SK-N-SH (cell line): ENCODE results near the gene PANK4. TPM values are rescaled to one million over a fixed set of nuclear protein-coding genes. Genes with fewer than 3 reads are reported as not detected.

Experiments
- CTCF ChIA-PET: fragments of 300-600, 350-600 bp; formaldehyde crosslinking; extraction: SDS; loops from one replicate; lab custom pipeline; 2021; lab: Yijun Ruan, JAX
- POLR2A ChIA-PET: fragments of 350-600 bp; sonication (Branson Sonifier 250); formaldehyde crosslinking; extraction: SDS; loops from one replicate; lab custom pipeline; 2020; ENCODE audit warnings: antibody characterized with exemption, inconsistent platforms; lab: Yijun Ruan, JAX
- DNase-seq: peaks from one replicate; pipeline ENCODE4 v3.0.0; 2012
- H2AFZ ChIP-seq: fragments of 200-600 bp; sonication (generic); 2 replicates; pipeline ENCODE4 v1.8.1; 2016; ENCODE audit warnings: antibody characterized with exemption, mild to moderate bottlenecking, low read depth
- H3F3A ChIP-seq: fragments of 200-600 bp; sonication (generic); replicated peaks from 2 replicates; pipeline ENCODE3; 2016; ENCODE audit warnings: antibody characterized with exemption, mild to moderate bottlenecking; ENCODE audit not compliant: insufficient read depth
- H3K27ac ChIP-seq, 2 experiments: fragments of 200-500 bp in 1 of 2; fragments of 200-600 bp in 1 of 2; sonication (Bioruptor generic) in 1 of 2; sonication (generic), shearing (Covaris generic) in 1 of 2; 2 replicates each; pipeline versions ENCODE4 v1.5.1 to v1.6.1; 2014 to 2016; ENCODE audit warnings: low read depth in 2 of 2, inconsistent platforms in 1 of 2, low read length in 1 of 2, mild to moderate bottlenecking in 1 of 2, mixed read lengths in 1 of 2
- H3K27me3 ChIP-seq: fragments of 200-600 bp; sonication (generic), shearing (Covaris generic); 2 replicates; pipeline ENCODE4 v1.6.1; 2016; ENCODE audit warnings: mixed run types; ENCODE audit not compliant: insufficient read depth
- H3K36me3 ChIP-seq, 2 experiments: fragments of 200-500 bp in 1 of 2; fragments of 200-600 bp in 1 of 2; sonication (Bioruptor generic) in 1 of 2; sonication (generic) in 1 of 2; replicated peaks in 1 of 2; 2 replicates each; pipeline versions ENCODE3 to v1.5.1; 2014 to 2016; ENCODE audit warnings: low read length in 1 of 2, mild to moderate bottlenecking in 1 of 2; ENCODE audit not compliant: insufficient read depth in 2 of 2, control insufficient read depth in 1 of 2
- H3K4me1 ChIP-seq, 2 experiments: fragments of 200-500 bp in 1 of 2; fragments of 200-600 bp in 1 of 2; sonication (Bioruptor generic) in 1 of 2; sonication (generic), shearing (Covaris generic) in 1 of 2; 2 replicates each; pipeline versions ENCODE4 v1.5.1 to v1.6.1; 2014 to 2016; ENCODE audit warnings: low read depth in 1 of 2, low read length in 1 of 2, mixed run types in 1 of 2; ENCODE audit not compliant: insufficient read depth in 2 of 2, control insufficient read depth in 1 of 2
- H3K4me2 ChIP-seq: fragments of 200-600 bp; sonication (generic), shearing (Covaris generic); 2 replicates; pipeline ENCODE4 v1.6.1; 2017; ENCODE audit warnings: mixed run types
- H3K4me3 ChIP-seq, 2 experiments: fragments of 200-500 bp in 1 of 2; fragments of 200-600 bp in 1 of 2; sonication (Bioruptor generic) in 1 of 2; sonication (generic), shearing (Covaris generic) in 1 of 2; 2 replicates each; pipeline versions ENCODE4 v1.5.1 to v1.8.1; 2014 to 2016; ENCODE audit warnings: low read depth in 2 of 2, inconsistent platforms in 1 of 2, low read length in 1 of 2, mild to moderate bottlenecking in 1 of 2, mixed read lengths in 1 of 2, moderate library complexity in 1 of 2
- H3K79me2 ChIP-seq: fragments of 200-600 bp; sonication (generic); 2 replicates; pipeline ENCODE4 v1.8.1; 2017; ENCODE audit warnings: mild to moderate bottlenecking; ENCODE audit not compliant: insufficient read depth
- H3K9ac ChIP-seq: fragments of 200-600 bp; sonication (generic); 2 replicates; pipeline ENCODE4 v1.6.1; 2017; ENCODE audit warnings: mixed run types
- H3K9me2 ChIP-seq: fragments of 200-600 bp; sonication (generic); 2 replicates; pipeline ENCODE4 v1.6.1; 2017; ENCODE audit warnings: mixed run types
- H3K9me3 ChIP-seq: fragments of 200-600 bp; sonication (generic); 2 replicates; pipeline ENCODE4 v1.6.1; 2017; ENCODE audit warnings: mixed run types, mild to moderate bottlenecking, moderate library complexity
- H4K20me1 ChIP-seq: fragments of 200-600 bp; sonication (generic); 2 replicates; pipeline ENCODE4 v1.6.1; 2017; ENCODE audit warnings: mild to moderate bottlenecking, mixed run types; ENCODE audit not compliant: insufficient read depth
- CHD2 ChIP-seq: fragments of 150-350 bp; IDR thresholded peaks from 2 replicates; pipeline ENCODE4 v1.6.1; 2018; ENCODE audit warnings: low read length; ENCODE audit not compliant: partially characterized antibody
- CTCF ChIP-seq: fragments of 200-600 bp; sonication (generic); IDR thresholded peaks from 2 replicates; pipeline ENCODE4 v1.6.1; 2017; ENCODE audit warnings: antibody characterized with exemption, mild to moderate bottlenecking, moderate library complexity
- EP300 ChIP-seq, 2 experiments: IDR thresholded peaks; 2 replicates each; pipeline versions ENCODE4 v1.4.0 to v1.6.1; 2012; ENCODE audit warnings: borderline replicate concordance in 1 of 2, low read depth in 1 of 2, low read length in 1 of 2
- EZH2phosphoT487 ChIP-seq: fragments of 200-600 bp; sonication (generic); IDR thresholded peaks from 2 replicates; pipeline ENCODE4 v1.6.1; 2017; ENCODE audit warnings: low read depth, mixed run types, mild to moderate bottlenecking, antibody characterized with exemption, moderate library complexity, borderline replicate concordance
- FOSL2 ChIP-seq: IDR thresholded peaks from 2 replicates; pipeline ENCODE4 v1.4.0; 2012; ENCODE audit warnings: low read depth, mild to moderate bottlenecking, moderate library complexity, borderline replicate concordance
- IRF3 ChIP-seq: fragments of 150-350 bp; IDR thresholded peaks from 2 replicates; pipeline ENCODE4 v1.6.1; 2016; ENCODE audit warnings: mild to moderate bottlenecking, low read depth, low read length
- MAX ChIP-seq: IDR thresholded peaks from 2 replicates; pipeline ENCODE4 v1.4.0; 2012; ENCODE audit warnings: low read depth
- MEF2A ChIP-seq: IDR thresholded peaks from 2 replicates; pipeline ENCODE4 v1.4.0; 2012; ENCODE audit warnings: low read depth, borderline replicate concordance
- MXI1 ChIP-seq: IDR thresholded peaks from 2 replicates; pipeline ENCODE4 v1.6.1; 2012; ENCODE audit warnings: mild to moderate bottlenecking, low read depth, low read length, improper control_type of control experiment
- NRF1 ChIP-seq: IDR thresholded peaks from 2 replicates; pipeline ENCODE4 v1.6.1; 2012; ENCODE audit warnings: low read depth, mild to moderate bottlenecking, low read length
- RFX5 ChIP-seq: IDR thresholded peaks from 2 replicates; pipeline ENCODE4 v1.6.1; 2012; ENCODE audit warnings: mild to moderate bottlenecking, improper control_type of control experiment, low read length
- RXRA ChIP-seq: IDR thresholded peaks from 2 replicates; pipeline ENCODE4 v1.4.0; 2012; ENCODE audit warnings: low read depth, mild to moderate bottlenecking, borderline replicate concordance
- SIN3A ChIP-seq: IDR thresholded peaks from 2 replicates; pipeline ENCODE4 v1.6.1; 2012; ENCODE audit warnings: low read depth, mild to moderate bottlenecking, low read length, moderate library complexity, borderline replicate concordance
- TAF1 ChIP-seq: IDR thresholded peaks from 2 replicates; pipeline ENCODE4 v1.6.1; 2012; ENCODE audit warnings: low read depth, mild to moderate bottlenecking, low read length, moderate library complexity, borderline replicate concordance
- TCF12 ChIP-seq: IDR thresholded peaks from 2 replicates; pipeline ENCODE4 v1.4.0; 2012
- WGBS: methylation state at CpG from one replicate; pipeline ENCODE4 v1.1.6; 2017; ENCODE audit warnings: low lambda C conversion rate; 5-methylcytosine and 5-hydroxymethylcytosine counted together
- polyA plus RNA-seq, 3 experiments: library from polyadenylated mRNA; depleted of rRNA; stranded (reverse); fragments of >200 nt; gene quantifications; 2 replicates each; pipeline ENCODE4 v1.2.3, GENCODE V29; 2012
- TF ChIP-seq, protein P1 (sequence below): IDR thresholded peaks from 2 replicates; pipeline ENCODE4 v1.4.0; 2012; ENCODE audit warnings: low read depth, borderline replicate concordance
- TF ChIP-seq, protein P2 (sequence below): IDR thresholded peaks from 2 replicates; pipeline ENCODE4 v1.4.0; 2012; ENCODE audit warnings: low read depth, borderline replicate concordance

The PANK4 gene
- polyA plus RNA-seq, 1 of the 3 experiments (the other 2 are of a cell fraction): 16.6 TPM

GRCh38 chr1:2516124-2516523 lies 10.3 kb downstream of the PANK4 start:
- Histone ChIP-seq H3K27ac (no peak overlapping the region), H3F3A (no peaks in the 10 kb centered on the region), H2AFZ (no peak overlapping the region), H3K4me2 (no peak overlapping the region), H4K20me1 (no peaks in the 10 kb centered on the region), H3K27me3 (no peaks in the 10 kb centered on the region)
- ChIA-PET POLR2A (no interaction called here), CTCF (interaction anchor here (1.0 kb wide), 1 partner anchor 15 kb away, joined by 3 read pairs; no protein-coding TSS in a partner anchor)
- 97% methylated on average over 11 of the region's 17 CpGs for WGBS
- no peak for TF ChIP-seq SIN3A
- no peak for TF ChIP-seq TAF1
- TF ChIP-seq, protein P1, sequence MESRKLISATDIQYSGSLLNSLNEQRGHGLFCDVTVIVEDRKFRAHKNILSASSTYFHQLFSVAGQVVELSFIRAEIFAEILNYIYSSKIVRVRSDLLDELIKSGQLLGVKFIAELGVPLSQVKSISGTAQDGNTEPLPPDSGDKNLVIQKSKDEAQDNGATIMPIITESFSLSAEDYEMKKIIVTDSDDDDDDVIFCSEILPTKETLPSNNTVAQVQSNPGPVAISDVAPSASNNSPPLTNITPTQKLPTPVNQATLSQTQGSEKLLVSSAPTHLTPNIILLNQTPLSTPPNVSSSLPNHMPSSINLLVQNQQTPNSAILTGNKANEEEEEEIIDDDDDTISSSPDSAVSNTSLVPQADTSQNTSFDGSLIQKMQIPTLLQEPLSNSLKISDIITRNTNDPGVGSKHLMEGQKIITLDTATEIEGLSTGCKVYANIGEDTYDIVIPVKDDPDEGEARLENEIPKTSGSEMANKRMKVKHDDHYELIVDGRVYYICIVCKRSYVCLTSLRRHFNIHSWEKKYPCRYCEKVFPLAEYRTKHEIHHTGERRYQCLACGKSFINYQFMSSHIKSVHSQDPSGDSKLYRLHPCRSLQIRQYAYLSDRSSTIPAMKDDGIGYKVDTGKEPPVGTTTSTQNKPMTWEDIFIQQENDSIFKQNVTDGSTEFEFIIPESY: no peak
- no peak for TF ChIP-seq CHD2
- TF ChIP-seq, protein P2, sequence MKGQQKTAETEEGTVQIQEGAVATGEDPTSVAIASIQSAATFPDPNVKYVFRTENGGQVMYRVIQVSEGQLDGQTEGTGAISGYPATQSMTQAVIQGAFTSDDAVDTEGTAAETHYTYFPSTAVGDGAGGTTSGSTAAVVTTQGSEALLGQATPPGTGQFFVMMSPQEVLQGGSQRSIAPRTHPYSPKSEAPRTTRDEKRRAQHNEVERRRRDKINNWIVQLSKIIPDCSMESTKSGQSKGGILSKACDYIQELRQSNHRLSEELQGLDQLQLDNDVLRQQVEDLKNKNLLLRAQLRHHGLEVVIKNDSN: no peak
- TF ChIP-seq TCF12: no peak
- TF ChIP-seq CTCF: no peak
- no peak for TF ChIP-seq RFX5
- no peak for TF ChIP-seq RXRA
- TF ChIP-seq FOSL2: no peak
- TF ChIP-seq EZH2phosphoT487: no peak
- no peak for TF ChIP-seq NRF1
- no peak for TF ChIP-seq EP300 (IDR thresholded peaks at IDR 0.05; ENCODE audit: borderline replicate concordance in 1 of 2, low read depth in 1 of 2, low read length in 1 of 2)
- TF ChIP-seq IRF3: no peak
- no peak for TF ChIP-seq MXI1
- TF ChIP-seq MAX: no peak
- TF ChIP-seq MEF2A: no peak
- TF ChIP-seq, all 33 proteins: peak for 0
- peaks cover 4 to 88% of the 10 kb centered on the region in 2 experiments for H3K36me3 ChIP-seq
- H3K4me1 ChIP-seq: no peaks in the 10 kb centered on the region
- H3K9me2 ChIP-seq: no peaks in the 10 kb centered on the region
- H3K9me3 ChIP-seq: no peaks in the 10 kb centered on the region
- DNase-seq: no peak
- H3K4me3 ChIP-seq: no peak overlapping the region
- H3K79me2 ChIP-seq: no peaks in the 10 kb centered on the region
- no peak overlapping the region for H3K9ac ChIP-seq
